Activated CD4-positive, alpha-beta memory T cell treated with anti-CD3 and anti-CD28 coated beads for 36 hours (primary cell): ENCODE measurements around the gene ANKS1B. TPM values are rescaled to one million over a fixed set of nuclear protein-coding genes. Genes with fewer than 3 reads are reported as not detected.

ENCODE experiments used
- CTCF ChIA-PET: fragments of 350-600 bp; sonication (Branson Sonifier 250); formaldehyde crosslinking; loops from one replicate; lab custom pipeline; 2021; ENCODE audit warnings: antibody characterized with exemption, inconsistent platforms; lab: Charles Lee
- POLR2A ChIA-PET: fragments of 350-600 bp; sonication (Branson Sonifier 250); formaldehyde crosslinking; loops from one replicate; lab custom pipeline; 2021; ENCODE audit warnings: antibody characterized with exemption; lab: Charles Lee
- DNase-seq: peaks from one replicate; pipeline ENCODE4 v3.0.0-alpha.2; 2020
- H3K27ac Mint-ChIP-seq: one replicate; pipeline ENCODE4 v1.8.0; 2021; ENCODE audit warnings: mixed read lengths
- H3K27me3 Mint-ChIP-seq: one replicate; pipeline ENCODE4 v1.8.0; 2021; ENCODE audit warnings: mixed read lengths
- H3K36me3 Mint-ChIP-seq: one replicate; pipeline ENCODE4 v1.8.0; 2021; ENCODE audit warnings: mixed read lengths
- H3K4me1 Mint-ChIP-seq: one replicate; pipeline ENCODE4 v1.8.0; 2021; ENCODE audit warnings: low read depth, mixed read lengths
- H3K4me3 Mint-ChIP-seq: one replicate; pipeline ENCODE4 v1.8.0; 2021; ENCODE audit warnings: mild to moderate bottlenecking, mixed read lengths
- H3K9me3 Mint-ChIP-seq: one replicate; pipeline ENCODE4 v1.8.0; 2021; ENCODE audit warnings: mixed read lengths
- intact Hi-C: fragments of 100-400 bp; cut with micrococcal nuclease; formaldehyde crosslinking; loops from one replicate; pipeline ENCODE4 v1.15.1; 2023
- total RNA-seq, 2 experiments: library from RNA; stranded (reverse); gene quantifications; one replicate each; pipeline ENCODE4 v1.2.3, GENCODE V29; 2021

The ANKS1B gene
- total RNA-seq, 2 experiments from 2014 or later: 0.97 to 1.0 TPM

GRCh38 chr12:99911081-99911480 lies 73.7 kb downstream of the ANKS1B start:
- DNase-seq: no peak
- Mint-ChIP-seq H3K36me3 (no peaks in the 10 kb centered on the region), H3K27ac (no peak overlapping the region), H3K4me3 (no peak overlapping the region), H3K27me3 (no peaks in the 10 kb centered on the region), H3K9me3 (no peaks in the 10 kb centered on the region), H3K4me1 (no peaks in the 10 kb centered on the region)
- intact Hi-C loops: no loop called here
- POLR2A ChIA-PET: no interaction called here
- CTCF ChIA-PET: interaction anchor here (1.7 kb wide), 1 partner anchor 9 kb away, joined by 4 read pairs; no protein-coding TSS in a partner anchor

- no peak for DNase-seq
- ChIA-PET CTCF (interaction anchor here (1.7 kb wide), 1 partner anchor 9 kb away, joined by 4 read pairs; no protein-coding TSS in a partner anchor), POLR2A (no interaction called here)
- no peak overlapping the region for H3K27ac Mint-ChIP-seq
- no peaks in the 10 kb centered on the region for H3K9me3 Mint-ChIP-seq
- no peaks in the 10 kb centered on the region for H3K4me1 Mint-ChIP-seq
- no peaks in the 10 kb centered on the region for H3K27me3 Mint-ChIP-seq
- H3K36me3 Mint-ChIP-seq: no peaks in the 10 kb centered on the region
- no peak overlapping the region for H3K4me3 Mint-ChIP-seq
- intact Hi-C loops: no loop called here
These were observed 74.4 kb downstream of the ANKS1B start for GRCh38 chr12:99910342-99910741.

GRCh38 chr12:99906786-99907579 lies 77.8 kb downstream of the ANKS1B start:
- Mint-ChIP-seq H3K4me3 (no peak overlapping the region), H3K27ac (no peak overlapping the region), H3K36me3 (no peaks in the 10 kb centered on the region), H3K4me1 (no peaks in the 10 kb centered on the region), H3K27me3 (no peaks in the 10 kb centered on the region), H3K9me3 (no peaks in the 10 kb centered on the region)
- ChIA-PET CTCF (no interaction called here), POLR2A (no interaction called here)
- intact Hi-C loops: no loop called here
- DNase-seq: no peak

- no peaks in the 10 kb centered on the region for H3K9me3 Mint-ChIP-seq
- intact Hi-C loops: no loop called here
- no peak overlapping the region for H3K4me3 Mint-ChIP-seq
- POLR2A ChIA-PET: no interaction called here
- H3K4me1 Mint-ChIP-seq: no peaks in the 10 kb centered on the region
- H3K27me3 Mint-ChIP-seq: no peaks in the 10 kb centered on the region
- DNase-seq: no peak
- no peak overlapping the region for H3K27ac Mint-ChIP-seq
- CTCF ChIA-PET: interaction anchor here (1.3 kb wide), 1 partner anchor 10 kb away, joined by 4 read pairs; no protein-coding TSS in a partner anchor
- no peaks in the 10 kb centered on the region for H3K36me3 Mint-ChIP-seq
These were observed 83.6 kb downstream of the ANKS1B start for GRCh38 chr12:99901181-99901580.

GRCh38 chr12:99898645-99899044 lies 86.1 kb downstream of the ANKS1B start:
- intact Hi-C loops: no loop called here
- no peak overlapping the region for H3K27ac Mint-ChIP-seq

GRCh38 chr12:99879439-99879838 lies 105.3 kb downstream of the ANKS1B start:
- no peaks in the 10 kb centered on the region for H3K27me3 Mint-ChIP-seq
- intact Hi-C loops: no loop called here
- no peak overlapping the region for H3K27ac Mint-ChIP-seq
- H3K4me1 Mint-ChIP-seq: no peaks in the 10 kb centered on the region
- no peak overlapping the region for H3K4me3 Mint-ChIP-seq
- H3K9me3 Mint-ChIP-seq: no peaks in the 10 kb centered on the region
- CTCF ChIA-PET: interaction anchor here (0.6 kb wide), 1 partner anchor 135 kb away, joined by 4 read pairs; no protein-coding TSS in a partner anchor
- no peak for DNase-seq
- no peaks in the 10 kb centered on the region for H3K36me3 Mint-ChIP-seq
- POLR2A ChIA-PET: no interaction called here

More at GRCh38 chr12:99898645-99899044, 86.1 kb downstream of the ANKS1B start:
- H3K27me3 Mint-ChIP-seq: no peaks in the 10 kb centered on the region
- no peak for DNase-seq
- no peaks in the 10 kb centered on the region for H3K36me3 Mint-ChIP-seq
- no peaks in the 10 kb centered on the region for H3K4me1 Mint-ChIP-seq
- no peak overlapping the region for H3K4me3 Mint-ChIP-seq
- no peaks in the 10 kb centered on the region for H3K9me3 Mint-ChIP-seq
- CTCF ChIA-PET: no interaction called here
- POLR2A ChIA-PET: no interaction called here

GRCh38 chr12:99875081-99875480 lies 109.7 kb downstream of the ANKS1B start:
- Mint-ChIP-seq H3K27ac (no peak overlapping the region), H3K36me3 (no peaks in the 10 kb centered on the region), H3K4me1 (no peaks in the 10 kb centered on the region), H3K27me3 (no peaks in the 10 kb centered on the region), H3K4me3 (no peak overlapping the region), H3K9me3 (peaks cover 6% of the 10 kb centered on the region)
- ChIA-PET POLR2A (no interaction called here), CTCF (no interaction called here)
- DNase-seq: no peak
- intact Hi-C loops: no loop called here

GRCh38 chr12:99870085-99870484 lies 114.7 kb downstream of the ANKS1B start:
- H3K9me3 Mint-ChIP-seq: peaks cover 9% of the 10 kb centered on the region

GRCh38 chr12:99861731-99862130 lies 123.0 kb downstream of the ANKS1B start:
- Mint-ChIP-seq H3K9me3 (no peaks in the 10 kb centered on the region), H3K4me3 (no peak overlapping the region), H3K36me3 (no peaks in the 10 kb centered on the region), H3K27ac (no peak overlapping the region), H3K27me3 (no peaks in the 10 kb centered on the region), H3K4me1 (no peaks in the 10 kb centered on the region)
- POLR2A ChIA-PET: no interaction called here
- intact Hi-C loops: no loop called here
- no peak for DNase-seq
- CTCF ChIA-PET: no interaction called here

More at GRCh38 chr12:99870085-99870484, 114.7 kb downstream of the ANKS1B start:
- ChIA-PET POLR2A (no interaction called here), CTCF (no interaction called here)
- H3K4me3 Mint-ChIP-seq: no peak overlapping the region
- H3K27me3 Mint-ChIP-seq: no peaks in the 10 kb centered on the region
- H3K27ac Mint-ChIP-seq: no peak overlapping the region
- intact Hi-C loops: no loop called here
- DNase-seq: no peak
- H3K36me3 Mint-ChIP-seq: no peaks in the 10 kb centered on the region
- H3K4me1 Mint-ChIP-seq: no peaks in the 10 kb centered on the region

GRCh38 chr12:99859126-99859525 lies 125.6 kb downstream of the ANKS1B start:
- no peak for DNase-seq
- Mint-ChIP-seq H3K4me3 (no peak overlapping the region), H3K27me3 (no peaks in the 10 kb centered on the region), H3K27ac (no peak overlapping the region), H3K36me3 (no peaks in the 10 kb centered on the region), H3K9me3 (peaks cover 3% of the 10 kb centered on the region), H3K4me1 (no peaks in the 10 kb centered on the region)
- intact Hi-C loops: no loop called here
- ChIA-PET CTCF (no interaction called here), POLR2A (no interaction called here)

- Mint-ChIP-seq H3K36me3 (no peaks in the 10 kb centered on the region), H3K4me3 (no peak overlapping the region), H3K27ac (no peak overlapping the region), H3K27me3 (no peaks in the 10 kb centered on the region), H3K4me1 (no peaks in the 10 kb centered on the region), H3K9me3 (peaks cover 3% of the 10 kb centered on the region)
- intact Hi-C loops: no loop called here
- DNase-seq: no peak
- CTCF ChIA-PET: no interaction called here
- POLR2A ChIA-PET: no interaction called here
These were observed 132.1 kb downstream of the ANKS1B start for GRCh38 chr12:99852666-99853065.

- Mint-ChIP-seq H3K9me3 (peaks cover 5% of the 10 kb centered on the region), H3K4me1 (no peaks in the 10 kb centered on the region), H3K4me3 (no peak overlapping the region), H3K27me3 (no peaks in the 10 kb centered on the region), H3K36me3 (no peaks in the 10 kb centered on the region), H3K27ac (no peak overlapping the region)
- intact Hi-C loops: no loop called here
- no peak for DNase-seq
- ChIA-PET CTCF (no interaction called here), POLR2A (no interaction called here)
These were observed 136.8 kb downstream of the ANKS1B start for GRCh38 chr12:99847936-99848335.

- Mint-ChIP-seq H3K36me3 (no peaks in the 10 kb centered on the region), H3K4me3 (no peak overlapping the region), H3K4me1 (no peaks in the 10 kb centered on the region), H3K9me3 (no peaks in the 10 kb centered on the region), H3K27ac (no peak overlapping the region), H3K27me3 (no peaks in the 10 kb centered on the region)
- no peak for DNase-seq
- CTCF ChIA-PET: no interaction called here
- intact Hi-C loops: no loop called here
- POLR2A ChIA-PET: no interaction called here
These were observed 150.0 kb downstream of the ANKS1B start for GRCh38 chr12:99834710-99835109.
